BLaER1 (cell line): ENCODE measurements around the gene EDDM13.
A peak's percentile ranks its signal among the peaks of the same experiment; 100 is the strongest.

Source experiments
- H3K27ac ChIP-seq: shearing (Covaris generic); formaldehyde crosslinking; 2 replicates; pipeline ENCODE4 v1.8.1; 2022
- H3K27me3 ChIP-seq: shearing (Covaris generic); formaldehyde crosslinking; 2 replicates; pipeline ENCODE4 v1.8.1; 2022
- H3K36me3 ChIP-seq: shearing (Covaris generic); formaldehyde crosslinking; 2 replicates; pipeline ENCODE4 v1.8.1; 2022
- H3K4me1 ChIP-seq: shearing (Covaris generic); formaldehyde crosslinking; 2 replicates; pipeline ENCODE4 v1.8.1; 2022
- H3K4me2 ChIP-seq: shearing (Covaris generic); formaldehyde crosslinking; 2 replicates; pipeline ENCODE4 v1.8.1; 2022
- H3K4me3 ChIP-seq: shearing (Covaris generic); formaldehyde crosslinking; 2 replicates; pipeline ENCODE4 v1.8.1; 2022
- H3K9ac ChIP-seq: shearing (Covaris generic); formaldehyde crosslinking; 2 replicates; pipeline ENCODE4 v1.8.1; 2022
- H3K9me3 ChIP-seq: shearing (Covaris generic); formaldehyde crosslinking; 2 replicates; pipeline ENCODE4 v1.8.1; 2022
- H4K20me1 ChIP-seq: shearing (Covaris generic); formaldehyde crosslinking; 2 replicates; pipeline ENCODE4 v1.8.1; 2022
- Cebpa-rat ChIP-seq: shearing (Covaris generic); IDR thresholded peaks from 2 replicates; pipeline ENCODE4 v1.8.1; 2022

EDDM13 gene

GRCh38 chr19:56310462-56310861 is 37.9 kb downstream of the EDDM13 start:
- Histone ChIP-seq H3K4me1 (peaks cover 21% of the 10 kb centered on the region), H3K4me3 (no peak overlapping the region), H4K20me1 (no peaks in the 10 kb centered on the region), H3K9me3 (no peaks in the 10 kb centered on the region), H3K27ac (no peak overlapping the region), H3K27me3 (no peaks in the 10 kb centered on the region), H3K4me2 (no peak overlapping the region), H3K9ac (no peak overlapping the region), H3K36me3 (peaks cover 31% of the 10 kb centered on the region)
- no peak for TF ChIP-seq Cebpa-rat

- Histone ChIP-seq H3K27ac (no peak overlapping the region), H3K27me3 (no peaks in the 10 kb centered on the region), H3K4me3 (no peak overlapping the region), H3K4me2 (0 out of 2 replicates have a peak overlapping the region, but pooled peaks have one; percentile 16), H3K4me1 (peaks cover 28% of the 10 kb centered on the region), H3K9me3 (no peaks in the 10 kb centered on the region), H4K20me1 (no peaks in the 10 kb centered on the region), H3K9ac (no peak overlapping the region), H3K36me3 (peaks cover 28% of the 10 kb centered on the region)
- no peak for TF ChIP-seq Cebpa-rat
Measured at GRCh38 chr19:56312342-56312741, 39.8 kb downstream of the EDDM13 start.

GRCh38 chr19:56312787-56313657 is 40.5 kb downstream of the EDDM13 start:
- Histone ChIP-seq H3K4me3 (no peak overlapping the region), H3K4me1 (peaks cover 28% of the 10 kb centered on the region), H3K36me3 (peaks cover 28% of the 10 kb centered on the region), H4K20me1 (no peaks in the 10 kb centered on the region), H3K27ac (no peak overlapping the region), H3K27me3 (no peaks in the 10 kb centered on the region), H3K9ac (no peak overlapping the region), H3K4me2 (peak overlapping the region; percentile 93), H3K9me3 (no peaks in the 10 kb centered on the region)
- TF ChIP-seq Cebpa-rat: no peak

GRCh38 chr19:56314018-56314380 is 41.5 kb downstream of the EDDM13 start:
- Histone ChIP-seq H3K9me3 (no peaks in the 10 kb centered on the region), H4K20me1 (no peaks in the 10 kb centered on the region), H3K9ac (peak overlapping the region; percentile 85), H3K4me1 (peaks cover 28% of the 10 kb centered on the region), H3K4me2 (peak overlapping the region; percentile 93), H3K27ac (peak overlapping the region; percentile 93), H3K4me3 (peak overlapping the region; percentile 80), H3K36me3 (peaks cover 18% of the 10 kb centered on the region), H3K27me3 (no peaks in the 10 kb centered on the region)
- no peak for TF ChIP-seq Cebpa-rat

GRCh38 chr19:56314381-56315076 is 42.0 kb downstream of the EDDM13 start, which contains the start of gene ZSCAN5A:
Gene ZSCAN5A (minus strand): TSS chr19:56314839. CDS start chr19:56225046, 89,793 bp downstream.
- peak within 1 kb of the TSS; percentile 93 for H3K27ac ChIP-seq
- H3K9me3 ChIP-seq: no peaks in the 10 kb centered on the region
- H3K4me2 ChIP-seq: peak within 1 kb of the TSS; percentile 93
- no peaks in the 10 kb centered on the region for H3K27me3 ChIP-seq
- no peaks in the 10 kb centered on the region for H4K20me1 ChIP-seq
- peaks cover 13% of the 10 kb centered on the region for H3K36me3 ChIP-seq
- TF ChIP-seq Cebpa-rat: no peak
- peak within 1 kb of the TSS; percentile 85 for H3K9ac ChIP-seq
- H3K4me1 ChIP-seq: peaks cover 28% of the 10 kb centered on the region
- H3K4me3 ChIP-seq: peak within 1 kb of the TSS; percentile 80

- Histone ChIP-seq H3K9ac (peak overlapping the region; percentile 85), H3K4me2 (peak overlapping the region; percentile 93), H3K27ac (peak overlapping the region; percentile 93), H3K36me3 (peaks cover 6% of the 10 kb centered on the region), H4K20me1 (no peaks in the 10 kb centered on the region), H3K27me3 (no peaks in the 10 kb centered on the region), H3K9me3 (no peaks in the 10 kb centered on the region), H3K4me1 (peaks cover 35% of the 10 kb centered on the region), H3K4me3 (peak overlapping the region; percentile 80)
- no peak for TF ChIP-seq Cebpa-rat
Measured at GRCh38 chr19:56315077-56315828, 42.7 kb downstream of the EDDM13 start.

GRCh38 chr19:56316728-56317127 is 44.2 kb downstream of the EDDM13 start:
- no peak overlapping the region for H3K4me3 ChIP-seq
- H3K9ac ChIP-seq: no peak overlapping the region
- peaks cover 41% of the 10 kb centered on the region for H3K4me1 ChIP-seq
- no peaks in the 10 kb centered on the region; the same call in 1 of the 2 replicates for H3K36me3 ChIP-seq
- no peaks in the 10 kb centered on the region for H3K27me3 ChIP-seq
- TF ChIP-seq Cebpa-rat: no peak
- H4K20me1 ChIP-seq: no peaks in the 10 kb centered on the region
- no peak overlapping the region for H3K4me2 ChIP-seq
- no peaks in the 10 kb centered on the region for H3K9me3 ChIP-seq
- H3K27ac ChIP-seq: no peak overlapping the region

- H3K36me3 ChIP-seq: no peaks in the 10 kb centered on the region; the same call in 1 of the 2 replicates
- no peak for TF ChIP-seq Cebpa-rat
- no peaks in the 10 kb centered on the region for H3K27me3 ChIP-seq
- H3K27ac ChIP-seq: no peak overlapping the region
- peaks cover 44% of the 10 kb centered on the region for H3K4me1 ChIP-seq
- no peaks in the 10 kb centered on the region for H4K20me1 ChIP-seq
- no peak overlapping the region for H3K4me3 ChIP-seq
- H3K4me2 ChIP-seq: no peak overlapping the region
- no peak overlapping the region for H3K9ac ChIP-seq
- H3K9me3 ChIP-seq: no peaks in the 10 kb centered on the region
Measured at GRCh38 chr19:56317749-56318148, 45.2 kb downstream of the EDDM13 start.

- H3K36me3 ChIP-seq: no peaks in the 10 kb centered on the region
- H3K9ac ChIP-seq: no peak overlapping the region
- TF ChIP-seq Cebpa-rat: no peak
- H3K4me2 ChIP-seq: peak overlapping the region; percentile 4; the same call in 1 of the 2 replicates
- H4K20me1 ChIP-seq: no peaks in the 10 kb centered on the region
- H3K27me3 ChIP-seq: no peaks in the 10 kb centered on the region
- no peaks in the 10 kb centered on the region for H3K9me3 ChIP-seq
- no peak overlapping the region for H3K27ac ChIP-seq
- H3K4me3 ChIP-seq: no peak overlapping the region
- H3K4me1 ChIP-seq: peaks cover 39% of the 10 kb centered on the region
Measured at GRCh38 chr19:56319991-56320390, 47.4 kb downstream of the EDDM13 start.
